Gastrocnemius medialis (tissue), 4 donors: Measurements from ENCODE around the gene NRG2. TPM values are rescaled to one million over a fixed set of nuclear protein-coding genes. Genes with fewer than 3 reads are reported as not detected.
A peak's percentile ranks its signal among the peaks of the same experiment; 100 is the strongest.

Source experiments
- ATAC-seq, 2 donors: fragments of 150-250 bp; one replicate each; pipeline ENCODE4 v1.9.1; 2016
- DNase-seq, 2 donors: peaks; one replicate each; pipeline ENCODE4 v3.0.0-alpha.2; 2019
- H3K27ac ChIP-seq, 4 donors: fragments of 200-600 bp; sonication (generic); 1 replicate in 1 of 4; 2 replicates in 3 of 4; pipeline ENCODE4 v1.5.1; 2016 to 2018; ENCODE audit warnings: mild to moderate bottlenecking in 2 of 4, moderate library complexity in 1 of 4
- H3K27me3 ChIP-seq, 3 donors: fragments of 200-600 bp; sonication (generic) in 2 of 3; 1 replicate in 1 of 3; 2 replicates in 2 of 3; pipeline versions ENCODE4 v1.5.1 to v1.6.0; 2016 to 2019; ENCODE audit warnings: mild to moderate bottlenecking in 1 of 3, moderate library complexity in 1 of 3
- H3K36me3 ChIP-seq, 2 donors: fragments of 200-600 bp; sonication (generic) in 1 of 2; one replicate each; pipeline ENCODE4 v1.5.1; 2017 to 2018
- H3K4me1 ChIP-seq, 2 donors: fragments of 200-600 bp; sonication (generic) in 1 of 2; one replicate each; pipeline ENCODE4 v1.5.1; 2016 to 2017; ENCODE audit warnings: mild to moderate bottlenecking in 2 of 2
- H3K4me3 ChIP-seq, 4 donors: fragments of 200-600 bp; sonication (generic) in 3 of 4; 1 replicate in 1 of 4; 2 replicates in 3 of 4; pipeline ENCODE4 v1.5.1; 2016 to 2019; ENCODE audit warnings: mild to moderate bottlenecking in 2 of 4
- H3K9me3 ChIP-seq, 3 donors: fragments of 200-600 bp; sonication (generic) in 2 of 3; 1 replicate in 1 of 3; 2 replicates in 2 of 3; pipeline ENCODE4 v1.5.1; 2016 to 2019
- CTCF ChIP-seq, 5 experiments: fragments of 450-650 bp in 3 of 5; fragments of 200-600 bp in 2 of 5; sonication (generic) in 2 of 5; IDR thresholded peaks in 4 of 5; conservative IDR thresholded peaks in 1 of 5; 1 replicate in 4 of 5; 2 replicates in 1 of 5; pipeline ENCODE4 v1.5.1; 2016 to 2019; ENCODE audit warnings: antibody characterized with exemption in 5 of 5, mild to moderate bottlenecking in 3 of 5, moderate library complexity in 3 of 5
- POLR2A ChIP-seq, 2 donors: fragments of 450-650 bp; IDR thresholded peaks; one replicate each; pipeline ENCODE4 v1.6.1; 2017; ENCODE audit warnings: antibody characterized with exemption in 2 of 2, mild to moderate bottlenecking in 2 of 2, moderate library complexity in 2 of 2
- in situ Hi-C, 4 donors: fragments of 200-750 bp; cut with MboI; loops; one replicate each; pipeline versions ENCODE4 v1.15.0 to v1.8.0; 2017; ENCODE audit warnings: low sequenced_read_pairs in 4 of 4
- intact Hi-C: fragments of 100-400 bp; cut with DNase I; formaldehyde crosslinking; loops from one replicate; pipeline ENCODE4 v1.15.1; 2023; ENCODE audit warnings: low total_unique reads
- total RNA-seq, 4 donors: library from RNA; depleted of rRNA; stranded (reverse); fragments of >200 nt; gene quantifications; one replicate each; pipeline versions ENCODE4 v1.1.0 to v1.2.3, GENCODE V29; 2016

The NRG2 gene
- total RNA-seq, 4 donors from 2014 or later = 10.3 to 28.8 (median 20.0) TPM

- Histone ChIP-seq H3K27ac (no peak overlapping the region), H3K27me3 (no peaks in the 10 kb centered on the region), H3K4me1 (no peaks in the 10 kb centered on the region), H3K36me3 (peaks cover 0 to 29% of the 10 kb centered on the region in 2 donors), H3K9me3 (no peaks in the 10 kb centered on the region), H3K4me3 (no peak overlapping the region)
- DNase-seq (peak in 1 of 2 donors; percentile 8), ATAC-seq (no peak)
- in situ Hi-C loops = loop anchor here in 1 of 4 donors (10.0 to 25.0 kb wide), 2 partner anchors 71 to 107 kb away; no protein-coding TSS in a partner anchor
- intact Hi-C loops = no loop called here
- TF ChIP-seq CTCF (IDR thresholded peaks at IDR 0.05 in 4 of 5, conservative IDR thresholded peaks at IDR 0.05 in 1 of 5) (no peak), POLR2A (IDR thresholded peaks at IDR 0.05) (no peak)
Observed at GRCh38 chr5:139855451-139855850, 187.6 kb downstream of the NRG2 start.

GRCh38 chr5:139854953-139855352 is 188.1 kb downstream of the NRG2 start:
- ATAC-seq (no peak), DNase-seq (peak in 1 of 2 donors; percentile 7)
- H3K4me1 ChIP-seq = no peaks in the 10 kb centered on the region
- no peaks in the 10 kb centered on the region for H3K27me3 ChIP-seq
- in situ Hi-C loops = loop anchor here in 1 of 4 donors (10.0 to 25.0 kb wide), 2 partner anchors 70 to 107 kb away; no protein-coding TSS in a partner anchor
- no peaks in the 10 kb centered on the region for H3K9me3 ChIP-seq
- peaks cover 0 to 29% of the 10 kb centered on the region in 2 donors for H3K36me3 ChIP-seq
- TF ChIP-seq CTCF (IDR thresholded peaks at IDR 0.05 in 4 of 5, conservative IDR thresholded peaks at IDR 0.05 in 1 of 5) = no peak
- TF ChIP-seq POLR2A (IDR thresholded peaks at IDR 0.05) = no peak
- H3K4me3 ChIP-seq = no peak overlapping the region
- intact Hi-C loops = no loop called here
- H3K27ac ChIP-seq = no peak overlapping the region

- TF ChIP-seq CTCF (IDR thresholded peaks at IDR 0.05 in 4 of 5, conservative IDR thresholded peaks at IDR 0.05 in 1 of 5) (no peak), POLR2A (IDR thresholded peaks at IDR 0.05) (no peak)
- Histone ChIP-seq H3K4me1 (no peaks in the 10 kb centered on the region), H3K27ac (no peak overlapping the region), H3K27me3 (no peaks in the 10 kb centered on the region), H3K36me3 (peaks cover 0 to 29% of the 10 kb centered on the region in 2 donors), H3K4me3 (no peak overlapping the region), H3K9me3 (no peaks in the 10 kb centered on the region)
- intact Hi-C loops (no loop called here), in situ Hi-C loops (loop anchor here in 1 of 4 donors (10.0 to 25.0 kb wide), 2 partner anchors 69 to 108 kb away; no protein-coding TSS in a partner anchor)
- ATAC-seq = no peak
- no peak for DNase-seq
Observed at GRCh38 chr5:139854029-139854605, 189.0 kb downstream of the NRG2 start.

GRCh38 chr5:139852696-139853095 is 190.4 kb downstream of the NRG2 start:
- DNase-seq (no peak), ATAC-seq (no peak)
- Histone ChIP-seq H3K4me1 (peaks cover 0 to under 1% of the 10 kb centered on the region in 2 donors), H3K27me3 (no peaks in the 10 kb centered on the region), H3K27ac (no peak overlapping the region), H3K9me3 (no peaks in the 10 kb centered on the region), H3K4me3 (no peak overlapping the region), H3K36me3 (peaks cover 0 to 29% of the 10 kb centered on the region in 2 donors)
- TF ChIP-seq POLR2A (IDR thresholded peaks at IDR 0.05) (no peak), CTCF (IDR thresholded peaks at IDR 0.05 in 4 of 5, conservative IDR thresholded peaks at IDR 0.05 in 1 of 5) (no peak)
- in situ Hi-C loops (loop anchor here in 1 of 4 donors (10.0 to 25.0 kb wide), 2 partner anchors 68 to 110 kb away; no protein-coding TSS in a partner anchor), intact Hi-C loops (no loop called here)
